ENCODE measurements around the gene LRP1B. TPM values are rescaled to one million over a fixed set of nuclear protein-coding genes. Genes with fewer than 3 reads are reported as not detected.

The LRP1B gene
- total and polyA plus RNA-seq, 4 donors, result 0.01 to 0.84 (median 0.17) TPM

DNA sequence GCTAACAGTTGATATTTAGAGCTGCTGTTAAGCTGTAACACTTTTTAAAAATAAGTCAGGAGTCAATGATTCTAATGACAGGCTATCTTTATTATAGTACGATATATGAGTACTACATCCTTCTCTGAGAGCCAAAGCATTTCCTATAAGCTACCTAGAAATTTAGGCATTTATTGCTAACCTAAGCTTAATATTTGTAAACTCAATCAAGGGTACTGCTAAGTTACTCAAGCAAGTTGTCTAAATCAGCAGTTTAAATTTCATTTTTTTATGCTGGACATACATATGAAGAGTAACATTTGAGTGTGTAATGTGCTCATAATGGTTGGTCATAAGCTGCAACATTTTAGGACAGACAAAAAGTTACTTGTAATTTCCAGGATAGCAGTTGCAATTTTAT, 1774.1 kb downstream of the LRP1B start:
- Histone ChIP-seq H3K9me3 (ENCODE audit: control insufficient read depth in 4 of 4, low read length in 3 of 4) (no peaks in the 10 kb centered on the region), H3K36me3 (ENCODE audit: control insufficient read depth in 4 of 4, insufficient read depth in 3 of 4, low read depth in 1 of 4, low read length in 3 of 4) (no peaks in the 10 kb centered on the region), H3K9ac (ENCODE audit: low read depth in 1 of 2, low read length in 2 of 2) (no peak overlapping the region), H3K4me3 (ENCODE audit: low read depth in 1 of 3, low read length in 3 of 3) (no peak overlapping the region), H3K27ac (ENCODE audit: low read depth in 1 of 2, low read length in 2 of 2) (no peak overlapping the region), H3K4me1 (ENCODE audit: control insufficient read depth in 4 of 4, insufficient read depth in 4 of 4, low read length in 3 of 4) (no peaks in the 10 kb centered on the region), H3K27me3 (ENCODE audit: control insufficient read depth in 4 of 4, insufficient read depth in 4 of 4, low read length in 3 of 4) (no peaks in the 10 kb centered on the region)
- no peak for TF ChIP-seq HNF4G (IDR thresholded peaks at IDR 0.05)
- no peak for DNase-seq (ENCODE audit: low spot score)
- WGBS, result 93% methylated on average over 1 of the region's 1 CpG

DNA sequence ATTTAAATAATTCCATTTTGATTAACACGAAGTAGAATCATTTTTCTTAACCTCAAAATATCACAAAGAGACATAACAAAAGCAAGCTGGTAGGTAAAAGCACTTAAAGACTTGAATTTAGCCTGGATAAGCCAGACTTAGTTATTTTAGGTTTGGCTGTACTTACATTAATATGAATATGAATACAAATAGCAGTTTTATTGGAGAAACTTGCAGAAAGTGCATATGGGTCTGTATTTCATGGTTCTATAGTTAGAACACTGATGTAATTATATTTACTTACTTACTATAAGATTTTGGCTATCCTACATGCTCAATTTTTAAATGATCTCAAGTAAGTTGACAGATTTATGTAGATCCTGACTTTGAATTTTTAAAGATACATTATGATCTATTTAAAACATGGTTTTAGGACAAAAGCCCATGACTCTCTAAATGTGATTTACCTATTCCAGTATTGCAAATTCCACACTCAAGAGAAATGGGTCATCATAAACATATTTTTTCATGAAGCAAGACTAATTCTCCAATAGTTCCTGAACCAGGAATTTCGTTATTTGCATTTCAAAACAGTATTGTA, 1775.2 kb downstream of the LRP1B start:
- Histone ChIP-seq H3K27ac (ENCODE audit: low read depth in 1 of 2, low read length in 2 of 2) (no peak overlapping the region), H3K9ac (ENCODE audit: low read depth in 1 of 2, low read length in 2 of 2) (no peak overlapping the region), H3K36me3 (ENCODE audit: control insufficient read depth in 4 of 4, insufficient read depth in 3 of 4, low read depth in 1 of 4, low read length in 3 of 4) (no peaks in the 10 kb centered on the region), H3K9me3 (ENCODE audit: control insufficient read depth in 4 of 4, low read length in 3 of 4) (no peaks in the 10 kb centered on the region), H3K4me3 (ENCODE audit: low read depth in 1 of 3, low read length in 3 of 3) (no peak overlapping the region), H3K4me1 (ENCODE audit: control insufficient read depth in 4 of 4, insufficient read depth in 4 of 4, low read length in 3 of 4) (no peaks in the 10 kb centered on the region), H3K27me3 (ENCODE audit: control insufficient read depth in 4 of 4, insufficient read depth in 4 of 4, low read length in 3 of 4) (no peaks in the 10 kb centered on the region)
- WGBS, result 38% methylated on average over 2 of the region's 2 CpGs
- no peak for DNase-seq (ENCODE audit: low spot score)
- TF ChIP-seq JUND (IDR thresholded peaks at IDR 0.05), result no peak
- TF ChIP-seq FOXA1 (IDR thresholded peaks at IDR 0.05), result no peak
- TF ChIP-seq, protein P1, sequence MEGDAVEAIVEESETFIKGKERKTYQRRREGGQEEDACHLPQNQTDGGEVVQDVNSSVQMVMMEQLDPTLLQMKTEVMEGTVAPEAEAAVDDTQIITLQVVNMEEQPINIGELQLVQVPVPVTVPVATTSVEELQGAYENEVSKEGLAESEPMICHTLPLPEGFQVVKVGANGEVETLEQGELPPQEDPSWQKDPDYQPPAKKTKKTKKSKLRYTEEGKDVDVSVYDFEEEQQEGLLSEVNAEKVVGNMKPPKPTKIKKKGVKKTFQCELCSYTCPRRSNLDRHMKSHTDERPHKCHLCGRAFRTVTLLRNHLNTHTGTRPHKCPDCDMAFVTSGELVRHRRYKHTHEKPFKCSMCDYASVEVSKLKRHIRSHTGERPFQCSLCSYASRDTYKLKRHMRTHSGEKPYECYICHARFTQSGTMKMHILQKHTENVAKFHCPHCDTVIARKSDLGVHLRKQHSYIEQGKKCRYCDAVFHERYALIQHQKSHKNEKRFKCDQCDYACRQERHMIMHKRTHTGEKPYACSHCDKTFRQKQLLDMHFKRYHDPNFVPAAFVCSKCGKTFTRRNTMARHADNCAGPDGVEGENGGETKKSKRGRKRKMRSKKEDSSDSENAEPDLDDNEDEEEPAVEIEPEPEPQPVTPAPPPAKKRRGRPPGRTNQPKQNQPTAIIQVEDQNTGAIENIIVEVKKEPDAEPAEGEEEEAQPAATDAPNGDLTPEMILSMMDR (IDR thresholded peaks at IDR 0.05; ENCODE audit: low read depth, low read length, missing input control), result no peak
- TF ChIP-seq YY1 (IDR thresholded peaks at IDR 0.05), result no peak
- TF ChIP-seq, protein P2, sequence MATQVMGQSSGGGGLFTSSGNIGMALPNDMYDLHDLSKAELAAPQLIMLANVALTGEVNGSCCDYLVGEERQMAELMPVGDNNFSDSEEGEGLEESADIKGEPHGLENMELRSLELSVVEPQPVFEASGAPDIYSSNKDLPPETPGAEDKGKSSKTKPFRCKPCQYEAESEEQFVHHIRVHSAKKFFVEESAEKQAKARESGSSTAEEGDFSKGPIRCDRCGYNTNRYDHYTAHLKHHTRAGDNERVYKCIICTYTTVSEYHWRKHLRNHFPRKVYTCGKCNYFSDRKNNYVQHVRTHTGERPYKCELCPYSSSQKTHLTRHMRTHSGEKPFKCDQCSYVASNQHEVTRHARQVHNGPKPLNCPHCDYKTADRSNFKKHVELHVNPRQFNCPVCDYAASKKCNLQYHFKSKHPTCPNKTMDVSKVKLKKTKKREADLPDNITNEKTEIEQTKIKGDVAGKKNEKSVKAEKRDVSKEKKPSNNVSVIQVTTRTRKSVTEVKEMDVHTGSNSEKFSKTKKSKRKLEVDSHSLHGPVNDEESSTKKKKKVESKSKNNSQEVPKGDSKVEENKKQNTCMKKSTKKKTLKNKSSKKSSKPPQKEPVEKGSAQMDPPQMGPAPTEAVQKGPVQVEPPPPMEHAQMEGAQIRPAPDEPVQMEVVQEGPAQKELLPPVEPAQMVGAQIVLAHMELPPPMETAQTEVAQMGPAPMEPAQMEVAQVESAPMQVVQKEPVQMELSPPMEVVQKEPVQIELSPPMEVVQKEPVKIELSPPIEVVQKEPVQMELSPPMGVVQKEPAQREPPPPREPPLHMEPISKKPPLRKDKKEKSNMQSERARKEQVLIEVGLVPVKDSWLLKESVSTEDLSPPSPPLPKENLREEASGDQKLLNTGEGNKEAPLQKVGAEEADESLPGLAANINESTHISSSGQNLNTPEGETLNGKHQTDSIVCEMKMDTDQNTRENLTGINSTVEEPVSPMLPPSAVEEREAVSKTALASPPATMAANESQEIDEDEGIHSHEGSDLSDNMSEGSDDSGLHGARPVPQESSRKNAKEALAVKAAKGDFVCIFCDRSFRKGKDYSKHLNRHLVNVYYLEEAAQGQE (IDR thresholded peaks at IDR 0.05), result no peak
- TF ChIP-seq, protein P3, sequence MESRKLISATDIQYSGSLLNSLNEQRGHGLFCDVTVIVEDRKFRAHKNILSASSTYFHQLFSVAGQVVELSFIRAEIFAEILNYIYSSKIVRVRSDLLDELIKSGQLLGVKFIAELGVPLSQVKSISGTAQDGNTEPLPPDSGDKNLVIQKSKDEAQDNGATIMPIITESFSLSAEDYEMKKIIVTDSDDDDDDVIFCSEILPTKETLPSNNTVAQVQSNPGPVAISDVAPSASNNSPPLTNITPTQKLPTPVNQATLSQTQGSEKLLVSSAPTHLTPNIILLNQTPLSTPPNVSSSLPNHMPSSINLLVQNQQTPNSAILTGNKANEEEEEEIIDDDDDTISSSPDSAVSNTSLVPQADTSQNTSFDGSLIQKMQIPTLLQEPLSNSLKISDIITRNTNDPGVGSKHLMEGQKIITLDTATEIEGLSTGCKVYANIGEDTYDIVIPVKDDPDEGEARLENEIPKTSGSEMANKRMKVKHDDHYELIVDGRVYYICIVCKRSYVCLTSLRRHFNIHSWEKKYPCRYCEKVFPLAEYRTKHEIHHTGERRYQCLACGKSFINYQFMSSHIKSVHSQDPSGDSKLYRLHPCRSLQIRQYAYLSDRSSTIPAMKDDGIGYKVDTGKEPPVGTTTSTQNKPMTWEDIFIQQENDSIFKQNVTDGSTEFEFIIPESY (IDR thresholded peaks at IDR 0.05), result no peak
- TF ChIP-seq EGR1 (IDR thresholded peaks at IDR 0.05; ENCODE audit: low read depth in 2 of 2), result no peak

DNA sequence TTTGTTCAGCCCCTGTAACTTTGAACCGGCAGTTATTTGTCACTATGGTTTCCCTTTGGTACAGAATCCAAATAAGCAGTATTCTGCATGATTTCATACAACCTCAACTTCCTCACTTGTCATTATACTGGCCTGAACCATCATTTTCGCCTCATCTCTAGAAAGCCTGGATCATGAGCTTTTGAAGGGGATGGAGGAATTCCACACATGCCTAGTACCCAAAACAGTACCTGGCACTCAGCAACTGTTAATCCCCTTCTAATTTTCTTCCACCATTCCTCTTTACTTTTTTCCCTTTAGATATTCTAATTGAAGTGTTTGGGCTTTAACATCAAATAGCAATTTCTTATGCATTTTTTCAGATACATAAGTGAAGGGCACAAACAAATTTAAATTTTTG, 1776.3 kb downstream of the LRP1B start:
- TF ChIP-seq FOXA2 (IDR thresholded peaks at IDR 0.05) (no peak), SP1 (IDR thresholded peaks at IDR 0.05) (no peak), RAD21 (IDR thresholded peaks at IDR 0.05) (no peak)
- TF ChIP-seq, protein P4, sequence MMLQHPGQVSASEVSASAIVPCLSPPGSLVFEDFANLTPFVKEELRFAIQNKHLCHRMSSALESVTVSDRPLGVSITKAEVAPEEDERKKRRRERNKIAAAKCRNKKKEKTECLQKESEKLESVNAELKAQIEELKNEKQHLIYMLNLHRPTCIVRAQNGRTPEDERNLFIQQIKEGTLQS (IDR thresholded peaks at IDR 0.05), result no peak
- H3K36me3 ChIP-seq (ENCODE audit: control insufficient read depth in 4 of 4, insufficient read depth in 3 of 4, low read depth in 1 of 4, low read length in 3 of 4), result no peaks in the 10 kb centered on the region
- H3K9ac ChIP-seq (ENCODE audit: low read depth in 1 of 2, low read length in 2 of 2), result no peak overlapping the region
- WGBS, result 80% methylated on average over 2 of the region's 2 CpGs
- H3K9me3 ChIP-seq (ENCODE audit: control insufficient read depth in 4 of 4, low read length in 3 of 4), result no peaks in the 10 kb centered on the region
- H3K4me3 ChIP-seq (ENCODE audit: low read depth in 1 of 3, low read length in 3 of 3), result no peak overlapping the region
- H3K4me1 ChIP-seq (ENCODE audit: control insufficient read depth in 4 of 4, insufficient read depth in 4 of 4, low read length in 3 of 4), result no peaks in the 10 kb centered on the region
- no peaks in the 10 kb centered on the region for H3K27me3 ChIP-seq (ENCODE audit: control insufficient read depth in 4 of 4, insufficient read depth in 4 of 4, low read length in 3 of 4)
- DNase-seq (ENCODE audit: low spot score), result no peak
- no peak overlapping the region for H3K27ac ChIP-seq (ENCODE audit: low read depth in 1 of 2, low read length in 2 of 2)
